ENCODE results near the gene THAP9.

GRCh38 chr4:82892467-82892802 is 8.1 kb upstream of the THAP9 start:
- no peak for TF ChIP-seq POLR2A (IDR thresholded peaks at IDR 0.05)
- TF ChIP-seq, protein P1, sequence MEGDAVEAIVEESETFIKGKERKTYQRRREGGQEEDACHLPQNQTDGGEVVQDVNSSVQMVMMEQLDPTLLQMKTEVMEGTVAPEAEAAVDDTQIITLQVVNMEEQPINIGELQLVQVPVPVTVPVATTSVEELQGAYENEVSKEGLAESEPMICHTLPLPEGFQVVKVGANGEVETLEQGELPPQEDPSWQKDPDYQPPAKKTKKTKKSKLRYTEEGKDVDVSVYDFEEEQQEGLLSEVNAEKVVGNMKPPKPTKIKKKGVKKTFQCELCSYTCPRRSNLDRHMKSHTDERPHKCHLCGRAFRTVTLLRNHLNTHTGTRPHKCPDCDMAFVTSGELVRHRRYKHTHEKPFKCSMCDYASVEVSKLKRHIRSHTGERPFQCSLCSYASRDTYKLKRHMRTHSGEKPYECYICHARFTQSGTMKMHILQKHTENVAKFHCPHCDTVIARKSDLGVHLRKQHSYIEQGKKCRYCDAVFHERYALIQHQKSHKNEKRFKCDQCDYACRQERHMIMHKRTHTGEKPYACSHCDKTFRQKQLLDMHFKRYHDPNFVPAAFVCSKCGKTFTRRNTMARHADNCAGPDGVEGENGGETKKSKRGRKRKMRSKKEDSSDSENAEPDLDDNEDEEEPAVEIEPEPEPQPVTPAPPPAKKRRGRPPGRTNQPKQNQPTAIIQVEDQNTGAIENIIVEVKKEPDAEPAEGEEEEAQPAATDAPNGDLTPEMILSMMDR (IDR thresholded peaks at IDR 0.05), result no peak
